ENCODE measurements around the gene ERBB4. TPM values are rescaled to one million over a fixed set of nuclear protein-coding genes. Genes with fewer than 3 reads are reported as not detected.

Gene ERBB4
- total RNA-seq, 1 experiment from 2014 or later, result 0.04 TPM

DNA sequence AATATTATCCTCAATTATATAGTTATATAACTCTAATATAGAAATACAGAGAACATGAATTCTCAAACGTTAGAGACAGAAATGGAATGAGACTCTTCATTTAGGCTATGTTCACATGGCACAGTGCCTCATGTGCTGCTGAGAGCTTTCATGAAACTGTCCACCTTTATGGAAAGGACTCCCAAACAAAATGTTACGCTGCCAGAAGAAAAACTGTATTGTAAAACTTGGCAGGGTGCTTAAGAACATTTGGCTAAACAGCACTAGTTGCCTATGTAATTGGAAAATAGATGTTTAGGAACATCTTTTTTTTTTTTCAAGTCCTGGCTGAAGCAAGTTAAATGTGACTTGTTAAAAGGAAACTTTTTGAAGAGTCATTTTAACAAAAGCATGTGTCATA, 396.0 kb downstream of the ERBB4 start:
- Histone ChIP-seq H3K14ac (ENCODE audit: insufficient read depth, low read length) (no peak overlapping the region), H3K18ac (ENCODE audit: insufficient read length, low read depth, low read length) (no peak overlapping the region), H2BK12ac (ENCODE audit: insufficient read length, low read depth, low read length) (no peak overlapping the region), H3K56ac (ENCODE audit: insufficient read length, low read depth, low read length) (no peak overlapping the region), H3K4me2 (ENCODE audit: insufficient read depth, insufficient read length, low read length) (no peak overlapping the region), H3K23ac (ENCODE audit: insufficient read length, low read depth, low read length) (no peak overlapping the region), H3K79me1 (ENCODE audit: insufficient read depth, low read depth, low read length, poor library complexity, severe bottlenecking) (no peaks in the 10 kb centered on the region), H4K5ac (ENCODE audit: insufficient read length, low read depth, low read length) (no peak overlapping the region), H2BK5ac (ENCODE audit: insufficient read length, low read length) (no peak overlapping the region), H3K27ac (ENCODE audit: insufficient read length, low read depth, low read length) (no peak overlapping the region), H2BK20ac (ENCODE audit: low read depth, low read length, poor library complexity, severe bottlenecking) (no peak overlapping the region), H4K91ac (ENCODE audit: insufficient read length, low read depth, low read length) (no peak overlapping the region), H3K9me3 (ENCODE audit: control insufficient read depth, low read depth, low read length) (no peaks in the 10 kb centered on the region), H2BK120ac (ENCODE audit: low read depth, low read length, poor library complexity, severe bottlenecking) (no peak overlapping the region), H3K27me3 (ENCODE audit: insufficient read depth, low read length) (no peaks in the 10 kb centered on the region), H4K8ac (replicated peaks; ENCODE audit: insufficient read length, low read depth, low read length) (no peak overlapping the region), H2AFZ (ENCODE audit: low read length) (no peak overlapping the region), H3K9ac (ENCODE audit: extremely low read depth, insufficient read length, low read length) (no peak overlapping the region), H3K79me2 (ENCODE audit: insufficient read depth, low read length) (no peaks in the 10 kb centered on the region), H2BK15ac (ENCODE audit: low read depth, low read length) (no peak overlapping the region), H3K4ac (ENCODE audit: low read depth, low read length) (no peak overlapping the region), H3K4me1 (ENCODE audit: insufficient read depth, low read length) (no peaks in the 10 kb centered on the region), H3T11ph (ENCODE audit: low read length) (no peak overlapping the region), H3K23me2 (ENCODE audit: insufficient read length, low read depth, low read length, poor library complexity, severe bottlenecking) (no peaks in the 10 kb centered on the region), H4K20me1 (ENCODE audit: control insufficient read depth, insufficient read depth, insufficient read length) (no peaks in the 10 kb centered on the region), H2AK5ac (ENCODE audit: insufficient read length, low read length) (no peak overlapping the region)
- no peaks in the 10 kb centered on the region for H3K9me3 Mint-ChIP-seq
- no peaks in the 10 kb centered on the region for H3K4me1 Mint-ChIP-seq
- no peaks in the 10 kb centered on the region for H3K27me3 Mint-ChIP-seq (ENCODE audit: low read depth)
- TF ChIP-seq CTCF (conservative IDR thresholded peaks at IDR 0.05), result no peak
- H3K36me3 Mint-ChIP-seq (ENCODE audit: insufficient read depth in 1 of 3, low read depth in 3 of 3), result no peaks in the 10 kb centered on the region
- no CpG with 5 or more reads among the region's 2 CpGs for WGBS (ENCODE audit: extremely low coverage, insufficient read length, low lambda C conversion rate)
- H3K27ac Mint-ChIP-seq, result no peak overlapping the region
- DNase-seq, result no peak
- no peak overlapping the region for H3K4me3 Mint-ChIP-seq

Measured in H9 (cell line).